C1 segment of cervical spinal cord (tissue), 14 donors: ENCODE measurements around the gene CD99.
"Not testable (repeated sequence)": the region's sequence is repeated elsewhere in the genome, so short reads cannot be mapped to it uniquely, and the experiment has no call there.

Experiments used
- DNase-seq, 14 donors: peaks; one replicate each; lab custom pipeline; 2025; lab: John Stamatoyannopoulos, UW

The CD99 gene

GRCh38 chrX:2675657-2676200 is 15.4 kb upstream of the CD99 start:
- DNase-seq = not testable (repeated sequence)

- no peak for DNase-seq
These were observed 14.1 kb upstream of the CD99 start for GRCh38 chrX:2676794-2677675.

GRCh38 chrX:2677764-2678163 is 13.3 kb upstream of the CD99 start:
- no peak for DNase-seq

GRCh38 chrX:2678583-2678982 is 12.5 kb upstream of the CD99 start:
- no peak for DNase-seq

GRCh38 chrX:2679534-2680485 is 11.3 kb upstream of the CD99 start:
- no peak for DNase-seq

- DNase-seq = no peak
These were observed 10.4 kb upstream of the CD99 start for GRCh38 chrX:2680486-2681348.

GRCh38 chrX:2682565-2683177 is 8.4 kb upstream of the CD99 start:
- no peak for DNase-seq

- no peak for DNase-seq
These were observed 6.8 kb upstream of the CD99 start for GRCh38 chrX:2684256-2684655.

- no peak for DNase-seq
These were observed 5.2 kb upstream of the CD99 start for GRCh38 chrX:2685886-2686285.

GRCh38 chrX:2689773-2690666 is 1.1 kb upstream of the CD99 start:
- DNase-seq = no peak

GRCh38 chrX:2691543-2692220 is 587 bp downstream of the CD99 start:
- DNase-seq = no peak

- no peak for DNase-seq
These were observed 1.4 kb downstream of the CD99 start for GRCh38 chrX:2692221-2693112.

GRCh38 chrX:2693113-2694002 is 2.3 kb downstream of the CD99 start:
- no peak for DNase-seq

- DNase-seq = no peak
These were observed 3.8 kb downstream of the CD99 start for GRCh38 chrX:2694914-2695267.

GRCh38 chrX:2696698-2697215 is 5.7 kb downstream of the CD99 start:
- no peak for DNase-seq

- DNase-seq = no peak
These were observed 6.2 kb downstream of the CD99 start for GRCh38 chrX:2697306-2697705.

- DNase-seq = no peak
These were observed 6.7 kb downstream of the CD99 start for GRCh38 chrX:2697741-2698299.
